ENCODE measurements around the gene DFFB.

DNA sequence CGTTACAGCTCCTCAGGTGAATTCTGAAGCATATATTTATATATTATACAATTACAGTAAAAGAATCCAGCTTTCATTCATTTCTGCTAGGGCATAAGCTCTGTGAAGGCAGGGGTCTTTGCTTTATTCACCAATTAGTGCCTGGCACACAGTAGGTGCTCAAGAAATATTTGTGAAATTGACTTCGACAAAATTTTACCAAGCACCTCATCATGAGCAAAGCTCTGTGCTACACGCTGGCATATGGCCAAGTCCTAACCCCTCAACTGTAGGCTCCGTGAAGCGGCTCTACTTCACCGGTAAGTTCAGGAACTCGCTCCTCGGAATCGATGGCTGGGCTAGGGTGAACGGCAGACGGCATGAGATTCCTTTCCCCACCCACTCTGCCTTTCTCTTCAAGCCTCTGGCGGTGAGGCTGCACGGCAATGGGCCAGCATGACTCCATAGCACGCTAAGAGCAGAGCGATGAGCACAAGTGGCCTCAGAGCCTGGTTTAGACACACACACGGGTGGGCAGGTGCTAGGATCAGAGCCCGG lies 34.1 kb downstream of the DFFB start:
- TF ChIP-seq, protein P1, sequence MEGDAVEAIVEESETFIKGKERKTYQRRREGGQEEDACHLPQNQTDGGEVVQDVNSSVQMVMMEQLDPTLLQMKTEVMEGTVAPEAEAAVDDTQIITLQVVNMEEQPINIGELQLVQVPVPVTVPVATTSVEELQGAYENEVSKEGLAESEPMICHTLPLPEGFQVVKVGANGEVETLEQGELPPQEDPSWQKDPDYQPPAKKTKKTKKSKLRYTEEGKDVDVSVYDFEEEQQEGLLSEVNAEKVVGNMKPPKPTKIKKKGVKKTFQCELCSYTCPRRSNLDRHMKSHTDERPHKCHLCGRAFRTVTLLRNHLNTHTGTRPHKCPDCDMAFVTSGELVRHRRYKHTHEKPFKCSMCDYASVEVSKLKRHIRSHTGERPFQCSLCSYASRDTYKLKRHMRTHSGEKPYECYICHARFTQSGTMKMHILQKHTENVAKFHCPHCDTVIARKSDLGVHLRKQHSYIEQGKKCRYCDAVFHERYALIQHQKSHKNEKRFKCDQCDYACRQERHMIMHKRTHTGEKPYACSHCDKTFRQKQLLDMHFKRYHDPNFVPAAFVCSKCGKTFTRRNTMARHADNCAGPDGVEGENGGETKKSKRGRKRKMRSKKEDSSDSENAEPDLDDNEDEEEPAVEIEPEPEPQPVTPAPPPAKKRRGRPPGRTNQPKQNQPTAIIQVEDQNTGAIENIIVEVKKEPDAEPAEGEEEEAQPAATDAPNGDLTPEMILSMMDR (conservative IDR thresholded peaks at IDR 0.05; ENCODE audit: low read length), result no peak
- TF ChIP-seq EZH2phosphoT487 (IDR thresholded peaks at IDR 0.05; ENCODE audit: borderline replicate concordance), result no peak
